Lung (tissue), 12 donors: Measurements from ENCODE around the gene ASAP2. TPM values are rescaled to one million over a fixed set of nuclear protein-coding genes. Genes with fewer than 3 reads are reported as not detected.

Experiments used
- ATAC-seq: fragments of 200-7000 bp; cut with Tn5 transposase; one replicate; pipeline ENCODE4 v1.9.1; 2020; ENCODE audit warnings: moderate number of reproducible peaks; ENCODE audit not compliant: insufficient read depth, low FRiP score
- DNase-seq, 3 donors: peaks; one replicate each; pipeline ENCODE4 v3.0.0-alpha.2; 2013 to 2017
- H3K27ac ChIP-seq, 2 donors: one replicate each; pipeline ENCODE4 v1.5.1; 2013; ENCODE audit warnings: mild to moderate bottlenecking in 2 of 2, moderate library complexity in 2 of 2, control low read depth in 1 of 2, inconsistent platforms in 1 of 2, low read depth in 1 of 2, low read length in 1 of 2
- H3K27me3 ChIP-seq, 3 donors: one replicate each; pipeline ENCODE4 v1.5.1; 2013; ENCODE audit warnings: low read length in 2 of 3; ENCODE audit not compliant: control insufficient read depth in 3 of 3, insufficient read depth in 3 of 3
- H3K36me3 ChIP-seq, 4 donors: one replicate each; pipeline ENCODE4 v1.5.1; 2013; ENCODE audit warnings: low read length in 4 of 4, mild to moderate bottlenecking in 1 of 4, moderate library complexity in 1 of 4; ENCODE audit not compliant: control insufficient read depth in 4 of 4, insufficient read depth in 4 of 4
- H3K4me1 ChIP-seq, 5 donors: one replicate each; pipeline ENCODE4 v1.5.1; 2013; ENCODE audit warnings: low read length in 5 of 5, mild to moderate bottlenecking in 2 of 5, moderate library complexity in 1 of 5; ENCODE audit not compliant: control insufficient read depth in 5 of 5, insufficient read depth in 5 of 5
- H3K4me3 ChIP-seq: one replicate; pipeline ENCODE4 v1.5.1; 2013; ENCODE audit warnings: mild to moderate bottlenecking, control low read depth, moderate library complexity
- H3K9ac ChIP-seq, 2 donors: one replicate each; pipeline ENCODE4 v1.5.1; 2013; ENCODE audit warnings: low read length in 2 of 2, control low read depth in 1 of 2; ENCODE audit not compliant: insufficient read depth in 1 of 2
- H3K9me3 ChIP-seq, 4 donors: one replicate each; pipeline ENCODE4 v1.5.1; 2013; ENCODE audit warnings: low read length in 3 of 4, mild to moderate bottlenecking in 1 of 4, moderate library complexity in 1 of 4; ENCODE audit not compliant: control insufficient read depth in 4 of 4, insufficient read depth in 3 of 4
- WGBS, 2 donors: extraction: QIAGEN DNeasy Blood & Tissue Kit; methylation state at CpG; one replicate each; pipeline ENCODE4 v1.1.7; 2013; 5-methylcytosine and 5-hydroxymethylcytosine counted together
- polyA plus RNA-seq, 2 donors: library from polyadenylated mRNA; stranded (reverse); fragments of 200-250 nt; gene quantifications; one replicate each; pipeline ENCODE4 v1.2.1, GENCODE V29; 2013
- total RNA-seq, 2 donors: library from RNA; depleted of rRNA in 1 of 2; stranded (reverse); fragments of >200 nt in 1 of 2; gene quantifications; one replicate each; pipeline ENCODE4 v1.2.1, GENCODE V29; 2014 to 2021
- TF ChIP-seq, protein P1 (sequence below): IDR thresholded peaks from 2 replicates; pipeline ENCODE4 v1.5.1; 2012; ENCODE audit warnings: mild to moderate bottlenecking; ENCODE audit errors: control extremely low read depth, extremely low read depth
- donor health status: control.
- donor health status: control.
- donor health status: Bipolar disorder and iron deficiency.
- donor health status: healthy.
- donor health status: DM: yes; HTN: yes; CAD: no.

The ASAP2 gene
- total and polyA plus RNA-seq, 4 donors: 7.4 to 30.9 (median 17.0) TPM

DNA sequence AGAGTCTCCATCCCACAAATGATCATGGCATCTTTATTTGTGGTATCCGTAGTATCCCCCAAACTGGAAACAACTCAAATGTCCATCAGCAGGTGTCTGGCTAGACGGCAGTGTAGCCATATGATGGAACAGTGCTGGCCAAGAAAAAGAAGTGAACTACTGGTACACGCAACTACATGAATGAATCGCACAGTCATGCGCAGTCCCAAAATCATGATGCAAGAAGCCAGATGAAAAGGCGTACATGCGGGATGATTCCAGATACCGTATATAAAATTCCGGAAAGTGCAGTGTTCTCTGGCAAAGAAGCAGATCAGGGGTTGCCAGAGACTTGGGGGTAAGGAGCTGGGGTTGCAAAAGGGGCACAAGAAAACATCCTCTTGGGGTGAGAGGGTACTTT, 102.5 kb downstream of the ASAP2 start:
- ATAC-seq: no peak
- Histone ChIP-seq H3K27ac (no peak overlapping the region), H3K4me1 (peaks cover 0 to 23% (median 6%) of the 10 kb centered on the region in 5 donors)

DNA sequence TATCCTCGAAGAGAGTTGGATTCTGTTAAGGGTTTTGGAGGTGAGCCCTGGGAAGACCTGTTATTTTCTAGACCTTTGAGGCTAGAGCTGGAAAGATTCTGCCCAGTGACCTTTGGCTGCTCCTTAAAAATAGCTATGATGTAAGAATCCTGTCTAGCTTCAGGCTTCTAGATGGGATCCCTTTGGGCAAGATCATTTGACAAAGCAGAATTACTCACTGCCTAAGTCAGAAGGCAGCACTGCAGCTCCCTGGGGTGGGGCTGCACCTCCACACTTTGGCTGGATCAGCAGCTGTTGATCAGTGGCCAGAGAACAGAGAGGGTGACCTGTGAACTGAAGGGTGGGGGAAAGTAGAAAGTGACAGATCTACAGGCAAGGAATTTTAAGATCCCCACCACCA, 103.8 kb downstream of the ASAP2 start:
- H3K9me3 ChIP-seq: no peaks in the 10 kb centered on the region
- peak in 2 of 3 donors; percentile 29 to 47 for DNase-seq
- H3K27me3 ChIP-seq: no peaks in the 10 kb centered on the region
- ATAC-seq: peak; percentile 64
- WGBS, 2 donors: 40 to 67% methylated on average over 1 of the region's 1 CpG
- no peak overlapping the region for H3K4me3 ChIP-seq
- H3K27ac ChIP-seq: peak overlapping the region; percentile 33 to 90
- TF ChIP-seq, protein P1, sequence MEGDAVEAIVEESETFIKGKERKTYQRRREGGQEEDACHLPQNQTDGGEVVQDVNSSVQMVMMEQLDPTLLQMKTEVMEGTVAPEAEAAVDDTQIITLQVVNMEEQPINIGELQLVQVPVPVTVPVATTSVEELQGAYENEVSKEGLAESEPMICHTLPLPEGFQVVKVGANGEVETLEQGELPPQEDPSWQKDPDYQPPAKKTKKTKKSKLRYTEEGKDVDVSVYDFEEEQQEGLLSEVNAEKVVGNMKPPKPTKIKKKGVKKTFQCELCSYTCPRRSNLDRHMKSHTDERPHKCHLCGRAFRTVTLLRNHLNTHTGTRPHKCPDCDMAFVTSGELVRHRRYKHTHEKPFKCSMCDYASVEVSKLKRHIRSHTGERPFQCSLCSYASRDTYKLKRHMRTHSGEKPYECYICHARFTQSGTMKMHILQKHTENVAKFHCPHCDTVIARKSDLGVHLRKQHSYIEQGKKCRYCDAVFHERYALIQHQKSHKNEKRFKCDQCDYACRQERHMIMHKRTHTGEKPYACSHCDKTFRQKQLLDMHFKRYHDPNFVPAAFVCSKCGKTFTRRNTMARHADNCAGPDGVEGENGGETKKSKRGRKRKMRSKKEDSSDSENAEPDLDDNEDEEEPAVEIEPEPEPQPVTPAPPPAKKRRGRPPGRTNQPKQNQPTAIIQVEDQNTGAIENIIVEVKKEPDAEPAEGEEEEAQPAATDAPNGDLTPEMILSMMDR: no peak
- H3K36me3 ChIP-seq: no peaks in the 10 kb centered on the region
- H3K9ac ChIP-seq: no peak overlapping the region
- peaks cover 0 to 17% (median 6%) of the 10 kb centered on the region in 5 donors for H3K4me1 ChIP-seq

More for the DNA sequence above, 102.5 kb downstream of the ASAP2 start:
- DNase-seq: no peak
- TF ChIP-seq, protein P1: no peak
- Histone ChIP-seq H3K36me3 (no peaks in the 10 kb centered on the region), H3K27me3 (no peaks in the 10 kb centered on the region), H3K9me3 (no peaks in the 10 kb centered on the region), H3K9ac (no peak overlapping the region), H3K4me3 (no peak overlapping the region)
- 95 to 97% methylated on average over 9 of the region's 9 CpGs for WGBS, 2 donors

DNA sequence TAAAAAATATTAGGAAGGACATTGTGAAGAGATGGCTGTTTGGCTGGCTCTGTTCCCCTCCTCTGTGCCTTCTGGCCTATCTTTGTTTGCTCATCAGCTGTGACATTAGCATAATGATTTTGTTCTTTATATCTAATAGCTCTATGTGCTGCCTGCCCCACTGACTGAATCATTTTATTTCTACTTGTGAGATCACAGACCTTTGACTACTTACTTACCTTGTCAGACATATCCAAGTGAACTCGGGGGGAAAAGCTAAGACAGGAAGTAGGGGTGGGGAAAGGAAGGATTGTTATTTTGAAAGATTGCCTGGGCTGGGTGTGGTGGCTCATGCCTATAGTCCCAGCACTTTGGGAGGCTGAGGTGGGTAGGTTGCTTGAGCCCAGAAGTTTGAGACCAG, 104.2 kb downstream of the ASAP2 start:
- no peak for ATAC-seq
- Histone ChIP-seq H3K9ac (no peak overlapping the region), H3K27ac (peak overlapping the region; percentile 33 to 90), H3K4me3 (no peak overlapping the region), H3K9me3 (no peaks in the 10 kb centered on the region), H3K27me3 (no peaks in the 10 kb centered on the region), H3K4me1 (peaks cover 0 to 17% (median 6%) of the 10 kb centered on the region in 5 donors), H3K36me3 (no peaks in the 10 kb centered on the region)
- DNase-seq: no peak
- TF ChIP-seq, protein P1: no peak
- WGBS, 2 donors: 4 to 7% methylated on average over 1 of the region's 1 CpG

DNA sequence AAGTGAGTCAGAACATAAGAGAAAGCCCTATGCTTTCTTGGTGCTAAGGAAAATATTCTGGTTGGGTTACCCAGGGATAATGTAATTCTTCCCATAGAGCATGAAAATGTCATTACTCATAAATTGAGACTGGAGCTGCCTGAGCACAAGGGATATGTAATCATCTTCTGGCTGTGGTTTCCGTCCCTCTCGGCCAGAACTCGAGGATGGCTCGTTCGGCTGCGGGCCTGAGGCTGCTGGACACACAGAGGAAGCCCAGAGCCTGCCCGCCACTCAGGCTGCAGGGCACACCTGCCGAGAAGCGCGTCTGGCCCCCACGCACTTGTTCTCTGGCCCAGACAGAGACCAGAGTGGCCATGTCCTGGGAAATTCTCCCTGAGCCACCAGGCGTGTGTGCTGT, 104.9 kb downstream of the ASAP2 start:
- H3K36me3 ChIP-seq: no peaks in the 10 kb centered on the region
- no peak for ATAC-seq

More for the DNA sequence above, 104.9 kb downstream of the ASAP2 start:
- Histone ChIP-seq H3K9ac (no peak overlapping the region), H3K9me3 (no peaks in the 10 kb centered on the region), H3K27me3 (no peaks in the 10 kb centered on the region), H3K27ac (peak overlapping the region; percentile 63 to 90), H3K4me1 (peaks cover 0 to 15% (median 6%) of the 10 kb centered on the region in 5 donors), H3K4me3 (no peak overlapping the region)
- TF ChIP-seq, protein P1: no peak
- no peak for DNase-seq
- 68 to 73% methylated on average over 12 of the region's 12 CpGs for WGBS, 2 donors
